ENCODE measurements around the gene VEPH1.

The VEPH1 gene

DNA sequence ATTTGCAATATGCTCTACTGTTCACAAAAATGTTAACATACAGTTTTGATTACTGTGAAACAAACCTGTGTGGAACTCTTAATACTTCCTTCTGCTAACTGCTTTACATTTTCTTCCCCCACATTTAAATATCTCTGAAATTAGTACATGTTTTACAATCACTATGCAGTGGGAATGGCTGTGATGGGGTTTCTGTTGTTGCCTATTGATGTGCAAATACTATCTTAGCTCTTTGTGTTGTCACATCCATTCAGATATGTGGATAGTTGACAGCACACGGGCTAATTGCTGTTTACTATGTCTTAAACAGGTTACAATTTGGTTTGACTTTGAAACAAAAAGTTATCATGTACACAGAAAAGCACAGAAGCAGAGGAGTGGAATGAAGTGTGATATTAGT lies 247.4 kb downstream of the VEPH1 start:
- Histone ChIP-seq H3K27me3 (replicated peaks; ENCODE audit: control insufficient read depth, insufficient read depth, low read length) (no peaks in the 10 kb centered on the region), H3K36me3 (ENCODE audit: control insufficient read depth, insufficient read depth, low read length) (no peaks in the 10 kb centered on the region), H3K4me3 (replicated peaks; ENCODE audit: low read depth, low read length) (no peak overlapping the region)
- no peak for DNase-seq (ENCODE audit: extremely low read depth, insufficient read length)
- TF ChIP-seq, protein P1, sequence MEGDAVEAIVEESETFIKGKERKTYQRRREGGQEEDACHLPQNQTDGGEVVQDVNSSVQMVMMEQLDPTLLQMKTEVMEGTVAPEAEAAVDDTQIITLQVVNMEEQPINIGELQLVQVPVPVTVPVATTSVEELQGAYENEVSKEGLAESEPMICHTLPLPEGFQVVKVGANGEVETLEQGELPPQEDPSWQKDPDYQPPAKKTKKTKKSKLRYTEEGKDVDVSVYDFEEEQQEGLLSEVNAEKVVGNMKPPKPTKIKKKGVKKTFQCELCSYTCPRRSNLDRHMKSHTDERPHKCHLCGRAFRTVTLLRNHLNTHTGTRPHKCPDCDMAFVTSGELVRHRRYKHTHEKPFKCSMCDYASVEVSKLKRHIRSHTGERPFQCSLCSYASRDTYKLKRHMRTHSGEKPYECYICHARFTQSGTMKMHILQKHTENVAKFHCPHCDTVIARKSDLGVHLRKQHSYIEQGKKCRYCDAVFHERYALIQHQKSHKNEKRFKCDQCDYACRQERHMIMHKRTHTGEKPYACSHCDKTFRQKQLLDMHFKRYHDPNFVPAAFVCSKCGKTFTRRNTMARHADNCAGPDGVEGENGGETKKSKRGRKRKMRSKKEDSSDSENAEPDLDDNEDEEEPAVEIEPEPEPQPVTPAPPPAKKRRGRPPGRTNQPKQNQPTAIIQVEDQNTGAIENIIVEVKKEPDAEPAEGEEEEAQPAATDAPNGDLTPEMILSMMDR (IDR thresholded peaks at IDR 0.05; ENCODE audit: insufficient read depth, low read length, poor library complexity, severe bottlenecking): no peak

DNA sequence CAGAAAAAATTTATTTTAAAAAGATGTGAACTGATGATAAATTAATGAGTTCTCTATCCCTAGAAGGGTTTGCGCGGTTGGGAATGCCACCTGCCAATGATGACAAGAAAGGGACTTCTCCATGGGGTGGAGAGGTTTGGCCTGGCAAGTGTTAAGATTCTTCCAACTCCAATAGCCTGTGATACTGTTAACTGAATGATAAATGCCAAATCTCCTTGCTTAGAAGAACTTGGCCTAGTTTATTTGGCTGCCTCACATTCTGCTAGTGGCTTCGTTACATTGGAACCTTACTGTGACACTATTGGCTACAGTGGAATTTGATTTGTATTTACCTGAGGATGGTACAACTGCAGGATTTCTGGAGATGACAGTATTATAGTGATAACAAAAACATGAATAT lies 251.5 kb downstream of the VEPH1 start:
- Histone ChIP-seq H3K36me3 (ENCODE audit: control insufficient read depth, insufficient read depth, low read length) (no peaks in the 10 kb centered on the region), H3K4me3 (replicated peaks; ENCODE audit: low read depth, low read length) (no peak overlapping the region), H3K27me3 (replicated peaks; ENCODE audit: control insufficient read depth, insufficient read depth, low read length) (no peaks in the 10 kb centered on the region)
- TF ChIP-seq, protein P1 (IDR thresholded peaks at IDR 0.05; ENCODE audit: insufficient read depth, low read length, poor library complexity, severe bottlenecking): no peak
- DNase-seq (ENCODE audit: extremely low read depth, insufficient read length): no peak

DNA sequence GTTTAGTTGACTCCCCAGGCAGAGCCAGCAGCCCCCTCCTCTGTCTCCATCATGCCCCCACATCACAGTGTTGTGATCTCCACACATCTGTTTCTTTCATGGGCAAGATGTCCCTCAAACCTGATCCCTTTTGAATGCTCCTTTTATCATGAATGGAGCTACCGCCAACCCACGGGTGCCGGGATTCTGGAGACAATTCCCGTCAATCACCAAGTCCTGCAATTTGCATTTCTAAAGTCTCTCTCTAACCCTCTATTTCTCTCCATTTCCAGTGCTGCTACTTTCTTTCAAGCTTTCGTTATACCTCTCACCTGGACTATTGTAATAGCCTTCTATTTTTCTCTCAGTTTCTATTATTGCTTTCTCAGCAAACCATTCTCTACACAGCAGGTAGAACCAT lies 253.6 kb downstream of the VEPH1 start:
- no peak for DNase-seq (ENCODE audit: extremely low read depth, insufficient read length)
- no peaks in the 10 kb centered on the region for H3K36me3 ChIP-seq (ENCODE audit: control insufficient read depth, insufficient read depth, low read length)
- H3K27me3 ChIP-seq (replicated peaks; ENCODE audit: control insufficient read depth, insufficient read depth, low read length): no peaks in the 10 kb centered on the region
- TF ChIP-seq, protein P1 (IDR thresholded peaks at IDR 0.05; ENCODE audit: insufficient read depth, low read length, poor library complexity, severe bottlenecking): no peak
- H3K4me3 ChIP-seq (replicated peaks; ENCODE audit: low read depth, low read length): no peak overlapping the region

DNA sequence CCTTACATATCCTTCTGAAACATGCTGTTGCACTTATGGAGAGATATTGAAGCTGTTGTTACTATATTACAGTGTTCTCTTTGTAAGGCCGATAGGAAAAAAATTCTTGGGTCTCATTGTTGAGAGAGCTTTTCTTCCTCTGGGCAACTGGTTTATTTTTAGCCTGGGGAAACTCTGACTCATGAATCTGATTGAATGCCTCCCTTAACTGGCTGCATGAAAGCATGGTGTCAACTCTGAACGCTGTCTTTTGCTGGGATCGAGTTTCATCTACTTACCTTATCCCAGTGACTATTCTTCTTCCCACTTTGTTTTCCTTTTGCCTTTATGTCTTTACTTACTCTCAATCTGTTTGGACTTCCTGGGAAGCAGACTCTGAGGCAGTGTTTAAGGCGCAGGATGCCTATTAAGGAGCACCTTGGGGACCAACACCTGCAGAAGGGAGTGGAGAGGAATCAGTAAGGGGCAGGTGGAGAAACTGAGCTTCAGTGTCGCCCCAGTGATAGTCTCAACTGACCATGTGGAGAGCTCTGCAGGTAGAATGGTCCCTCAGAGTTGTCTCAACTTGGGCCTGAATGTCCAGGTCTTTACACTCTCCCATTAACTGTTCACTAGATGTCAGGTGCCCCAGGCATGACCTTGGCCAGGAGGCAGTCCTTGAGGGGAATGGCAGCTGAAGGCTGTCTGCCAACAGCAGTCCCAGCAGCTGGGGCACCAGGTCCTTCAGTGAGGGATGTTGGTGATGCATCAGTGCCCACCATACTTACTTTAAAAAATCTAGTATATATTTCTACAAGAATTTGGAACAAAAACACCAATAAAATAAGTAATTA lies 254.4 kb downstream of the VEPH1 start:
- H3K36me3 ChIP-seq (ENCODE audit: control insufficient read depth, insufficient read depth, low read length): no peaks in the 10 kb centered on the region
- DNase-seq (ENCODE audit: extremely low read depth, insufficient read length): no peak
- TF ChIP-seq, protein P1 (IDR thresholded peaks at IDR 0.05; ENCODE audit: insufficient read depth, low read length, poor library complexity, severe bottlenecking): no peak
- no peak overlapping the region for H3K4me3 ChIP-seq (replicated peaks; ENCODE audit: low read depth, low read length)
- H3K27me3 ChIP-seq (replicated peaks; ENCODE audit: control insufficient read depth, insufficient read depth, low read length): no peaks in the 10 kb centered on the region

DNA sequence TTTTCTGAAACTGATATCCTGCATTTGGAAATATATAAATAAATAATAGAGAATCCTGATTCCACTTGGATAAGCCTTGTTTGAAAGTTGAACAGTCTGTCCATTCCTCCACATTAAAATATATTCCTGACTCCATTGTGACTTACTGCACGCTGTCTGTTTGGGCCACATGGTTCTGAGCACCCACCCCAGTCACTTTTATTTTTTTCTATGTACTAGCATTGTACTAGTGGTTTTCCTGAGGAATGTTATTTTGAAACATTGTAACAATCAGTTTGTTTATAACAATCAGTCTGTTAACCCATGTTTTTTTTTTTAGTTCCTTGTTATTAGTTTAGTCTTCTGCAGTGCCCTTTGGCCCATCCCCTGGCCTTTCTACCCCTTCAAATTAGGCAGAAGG lies 255.8 kb downstream of the VEPH1 start:
- Histone ChIP-seq H3K36me3 (ENCODE audit: control insufficient read depth, insufficient read depth, low read length) (no peaks in the 10 kb centered on the region), H3K27me3 (replicated peaks; ENCODE audit: control insufficient read depth, insufficient read depth, low read length) (no peaks in the 10 kb centered on the region), H3K4me3 (replicated peaks; ENCODE audit: low read depth, low read length) (no peak overlapping the region)
- DNase-seq (ENCODE audit: extremely low read depth, insufficient read length): no peak
- TF ChIP-seq, protein P1 (IDR thresholded peaks at IDR 0.05; ENCODE audit: insufficient read depth, low read length, poor library complexity, severe bottlenecking): no peak

Measured in GM06990 (cell line).